ENCODE results near the gene HM13.

- TF ChIP-seq CTCF (conservative IDR thresholded peaks at IDR 0.05; ENCODE audit: low read length) (no peak), EZH2phosphoT487 (IDR thresholded peaks at IDR 0.05; ENCODE audit: borderline replicate concordance) (no peak)
These were observed 23.6 kb downstream of the HM13 start for GRCh38 chr20:31537890-31538289.

Measured in Loucy (cell line).